ENCODE measurements around the gene UNC79.

UNC79 gene

DNA sequence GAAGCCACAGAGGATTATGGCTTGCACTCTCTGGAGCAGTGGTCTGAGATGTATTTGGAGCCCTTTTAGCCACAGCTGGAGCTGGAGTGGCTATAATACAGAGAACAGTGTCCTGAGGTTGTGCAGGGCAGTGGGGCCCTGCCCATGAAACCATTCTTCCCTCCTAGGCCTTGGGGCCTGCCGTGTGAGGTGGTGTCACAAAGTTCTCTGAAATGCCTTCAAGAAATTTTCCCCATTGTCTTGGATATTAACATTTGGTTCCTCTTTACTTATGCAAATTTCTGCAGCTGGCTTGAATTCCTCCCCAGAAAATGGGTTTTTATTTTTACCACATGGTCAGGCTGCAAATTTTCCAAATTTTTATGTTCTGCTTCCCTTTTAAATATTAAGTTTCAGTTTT is 79.3 kb downstream of the UNC79 start (continued):
- no peak for TF ChIP-seq BACH2 (CRISPR knock-in tag; IDR thresholded peaks at IDR 0.05; ENCODE audit: borderline replicate concordance)

- TF ChIP-seq, protein P1, sequence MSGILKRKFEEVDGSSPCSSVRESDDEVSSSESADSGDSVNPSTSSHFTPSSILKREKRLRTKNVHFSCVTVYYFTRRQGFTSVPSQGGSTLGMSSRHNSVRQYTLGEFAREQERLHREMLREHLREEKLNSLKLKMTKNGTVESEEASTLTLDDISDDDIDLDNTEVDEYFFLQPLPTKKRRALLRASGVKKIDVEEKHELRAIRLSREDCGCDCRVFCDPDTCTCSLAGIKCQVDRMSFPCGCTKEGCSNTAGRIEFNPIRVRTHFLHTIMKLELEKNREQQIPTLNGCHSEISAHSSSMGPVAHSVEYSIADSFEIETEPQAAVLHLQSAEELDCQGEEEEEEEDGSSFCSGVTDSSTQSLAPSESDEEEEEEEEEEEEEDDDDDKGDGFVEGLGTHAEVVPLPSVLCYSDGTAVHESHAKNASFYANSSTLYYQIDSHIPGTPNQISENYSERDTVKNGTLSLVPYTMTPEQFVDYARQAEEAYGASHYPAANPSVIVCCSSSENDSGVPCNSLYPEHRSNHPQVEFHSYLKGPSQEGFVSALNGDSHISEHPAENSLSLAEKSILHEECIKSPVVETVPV (CRISPR knock-in tag; IDR thresholded peaks at IDR 0.05), result no peak
- no peak for TF ChIP-seq POU6F1 (CRISPR knock-in tag; IDR thresholded peaks at IDR 0.05; ENCODE audit: borderline replicate concordance, low read depth)
- no peak for TF ChIP-seq ZFP30 (CRISPR knock-in tag; IDR thresholded peaks at IDR 0.05)
- TF ChIP-seq ARNTL (CRISPR knock-in tag; IDR thresholded peaks at IDR 0.05; ENCODE audit: borderline replicate concordance, low read depth), result no peak
- TF ChIP-seq CREB5 (CRISPR knock-in tag; IDR thresholded peaks at IDR 0.05; ENCODE audit: low read depth), result no peak
- no peak for ATAC-seq
These were observed 80.3 kb downstream of the UNC79 start for GRCh38 chr14:93511001-93511400.

DNA sequence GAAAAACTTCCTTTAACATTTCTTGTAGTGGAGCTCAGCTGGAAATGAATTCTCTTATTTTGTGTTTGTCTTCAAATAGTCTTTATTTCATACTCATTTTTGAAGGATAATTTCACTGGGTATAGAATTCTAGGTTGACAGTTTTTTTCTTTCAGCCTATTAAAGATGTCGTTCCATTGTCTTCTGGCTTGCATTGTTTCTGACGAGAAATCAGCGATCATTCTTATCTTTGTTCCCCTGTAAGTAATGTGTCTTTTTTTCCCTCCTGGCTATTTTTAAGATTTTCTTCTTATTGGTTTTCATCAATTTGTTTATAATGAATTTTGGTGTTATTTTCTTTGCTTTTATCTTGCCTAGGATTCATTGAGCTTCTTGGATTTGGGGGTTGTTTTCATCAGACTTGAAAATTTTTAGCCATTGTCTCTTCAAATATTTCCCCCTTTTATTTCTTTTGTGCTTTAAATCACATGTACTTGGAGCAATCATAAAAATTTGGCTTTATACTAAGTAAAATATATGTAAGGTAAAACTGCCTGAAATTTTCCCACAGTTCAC is 89.4 kb downstream of the UNC79 start:
- TF ChIP-seq POU6F1 (CRISPR knock-in tag; IDR thresholded peaks at IDR 0.05; ENCODE audit: borderline replicate concordance, low read depth), result no peak
- no peak for TF ChIP-seq ZFP30 (CRISPR knock-in tag; IDR thresholded peaks at IDR 0.05)
- TF ChIP-seq ZNF8 (CRISPR knock-in tag; IDR thresholded peaks at IDR 0.05), result no peak
- no peak for TF ChIP-seq SNAI2 (CRISPR knock-in tag; IDR thresholded peaks at IDR 0.05)
- TF ChIP-seq GLIS3 (CRISPR knock-in tag; IDR thresholded peaks at IDR 0.05), result no peak
- TF ChIP-seq CSDC2 (CRISPR knock-in tag; IDR thresholded peaks at IDR 0.05), result no peak
- no peak for TF ChIP-seq ISL1 (CRISPR knock-in tag; IDR thresholded peaks at IDR 0.05)
- no peak for TF ChIP-seq ESRRG (CRISPR knock-in tag; IDR thresholded peaks at IDR 0.05)
- no peak for TF ChIP-seq ZFP3 (CRISPR knock-in tag; IDR thresholded peaks at IDR 0.05)
- TF ChIP-seq TOX (CRISPR knock-in tag; IDR thresholded peaks at IDR 0.05; ENCODE audit: borderline replicate concordance), result no peak
- TF ChIP-seq TSHZ2 (CRISPR knock-in tag; IDR thresholded peaks at IDR 0.05), result no peak
- TF ChIP-seq TCF4 (CRISPR knock-in tag; IDR thresholded peaks at IDR 0.05; ENCODE audit: borderline replicate concordance), result no peak
- no peak for TF ChIP-seq OSR1 (CRISPR knock-in tag; IDR thresholded peaks at IDR 0.05)
- TF ChIP-seq ZC3H10 (CRISPR knock-in tag; IDR thresholded peaks at IDR 0.05), result no peak
- no peak for TF ChIP-seq PPARA (CRISPR knock-in tag; IDR thresholded peaks at IDR 0.05; ENCODE audit: borderline replicate concordance)
- no peak for TF ChIP-seq CREB5 (CRISPR knock-in tag; IDR thresholded peaks at IDR 0.05; ENCODE audit: low read depth)
- no peak for TF ChIP-seq ZNF70 (CRISPR knock-in tag; IDR thresholded peaks at IDR 0.05)
- TF ChIP-seq BACH2 (CRISPR knock-in tag; IDR thresholded peaks at IDR 0.05; ENCODE audit: borderline replicate concordance), result no peak
- no peak for ATAC-seq
